HuH-7 (cell line): ENCODE results near the gene FRS2.
"Not testable (repeated sequence)": the region's sequence is repeated elsewhere in the genome, so short reads cannot be mapped to it uniquely, and the experiment has no call there.

Source experiments
- DNase-seq: peaks from one replicate; pipeline ENCODE4 v3.0.0; 2011; ENCODE audit warnings: low spot score

Gene FRS2, protein sequence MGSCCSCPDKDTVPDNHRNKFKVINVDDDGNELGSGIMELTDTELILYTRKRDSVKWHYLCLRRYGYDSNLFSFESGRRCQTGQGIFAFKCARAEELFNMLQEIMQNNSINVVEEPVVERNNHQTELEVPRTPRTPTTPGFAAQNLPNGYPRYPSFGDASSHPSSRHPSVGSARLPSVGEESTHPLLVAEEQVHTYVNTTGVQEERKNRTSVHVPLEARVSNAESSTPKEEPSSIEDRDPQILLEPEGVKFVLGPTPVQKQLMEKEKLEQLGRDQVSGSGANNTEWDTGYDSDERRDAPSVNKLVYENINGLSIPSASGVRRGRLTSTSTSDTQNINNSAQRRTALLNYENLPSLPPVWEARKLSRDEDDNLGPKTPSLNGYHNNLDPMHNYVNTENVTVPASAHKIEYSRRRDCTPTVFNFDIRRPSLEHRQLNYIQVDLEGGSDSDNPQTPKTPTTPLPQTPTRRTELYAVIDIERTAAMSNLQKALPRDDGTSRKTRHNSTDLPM

GRCh38 chr12:69470189-69471075 lies at the start of gene FRS2:
FRS2 (plus strand) TSS chr12:69470388; CDS start chr12:69569031, 98,643 bp downstream.
- DNase-seq: peak; percentile 95

DNA sequence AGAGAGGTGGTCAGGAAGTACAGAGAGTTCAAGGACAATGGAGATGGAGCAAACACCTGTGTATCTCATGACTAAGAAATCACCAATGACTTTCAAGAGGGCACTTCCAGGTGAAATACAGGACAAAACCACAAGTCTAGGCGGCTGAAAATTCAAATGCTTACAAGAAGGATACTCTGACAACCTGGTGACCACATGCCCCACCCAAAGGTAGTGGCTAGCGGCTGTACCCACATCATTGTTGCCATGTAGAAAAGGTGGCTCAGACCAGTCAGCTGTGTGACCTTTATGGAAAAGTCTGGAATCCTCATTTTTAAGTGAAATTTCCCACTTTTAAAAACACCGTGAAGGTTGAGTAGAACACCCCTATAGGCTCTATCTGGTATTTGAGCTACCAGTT lies 48.6 kb upstream of the FRS2 start:
- no peak for DNase-seq

GRCh38 chr12:69423037-69423905 lies 46.9 kb upstream of the FRS2 start:
- no peak for DNase-seq

- no peak for DNase-seq
Observed at GRCh38 chr12:69425417-69425816, 44.8 kb upstream of the FRS2 start.

- DNase-seq: peak; percentile 53
Observed at GRCh38 chr12:69428351-69429073, 41.7 kb upstream of the FRS2 start.

DNA sequence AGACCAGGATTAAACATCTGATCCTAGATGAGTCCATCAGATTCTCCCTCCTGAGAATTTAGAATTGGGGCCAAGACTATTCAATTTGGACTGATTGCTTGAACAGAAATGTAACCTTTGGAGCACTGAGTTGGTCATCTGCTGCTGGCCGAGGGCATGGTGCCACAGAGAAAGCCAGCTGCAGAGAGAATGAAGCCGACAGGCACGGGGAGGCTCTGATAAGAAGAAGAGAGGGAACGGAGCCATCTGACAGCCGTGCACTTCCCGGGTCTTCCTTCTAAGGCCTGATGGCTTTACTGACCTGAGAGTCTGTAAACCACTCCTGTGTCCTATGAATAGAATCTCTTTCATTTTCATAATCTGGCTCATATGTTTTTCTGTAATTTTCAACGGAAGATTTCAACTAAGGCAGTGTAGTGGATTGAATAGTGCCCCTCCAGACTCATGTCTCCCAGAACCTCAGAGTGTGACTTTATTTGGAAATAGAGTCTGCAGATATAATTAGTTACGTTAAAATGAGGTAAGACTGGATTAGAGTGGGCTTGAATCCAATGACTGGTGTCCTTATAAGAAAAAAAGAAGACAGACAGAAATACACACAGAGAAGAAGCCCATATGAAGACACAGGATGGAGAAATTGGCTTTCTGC lies 39.1 kb upstream of the FRS2 start:
- DNase-seq: no peak

DNA sequence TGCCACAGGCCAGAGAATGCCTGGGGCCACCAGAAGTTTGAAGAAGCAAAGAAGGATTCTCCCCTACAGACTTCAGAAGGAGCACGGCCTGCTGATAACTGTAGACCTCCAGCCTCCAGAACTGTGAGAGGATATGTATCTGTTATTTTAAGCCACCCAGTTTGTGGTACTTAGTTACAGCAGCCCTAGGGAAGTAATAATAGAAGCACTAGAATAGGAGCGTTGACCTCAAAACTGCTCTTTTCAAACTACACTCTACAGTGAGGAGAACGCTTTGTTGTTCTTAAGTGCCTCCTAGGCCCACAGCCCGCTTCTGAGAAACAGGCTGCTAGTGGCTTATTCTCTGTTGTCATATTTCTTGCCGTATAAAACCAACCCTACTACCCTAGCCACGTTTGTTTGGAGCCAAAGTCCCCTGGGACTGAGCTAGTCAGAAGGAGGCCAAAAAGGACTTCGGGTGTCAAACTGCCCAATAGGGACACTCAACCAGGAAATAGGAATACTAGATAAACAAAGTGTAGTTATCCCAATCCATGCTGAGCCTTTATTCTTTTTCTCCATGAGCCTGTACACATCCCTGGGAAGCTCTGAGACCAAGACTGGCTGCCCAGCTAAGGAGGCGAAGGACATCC lies 38.5 kb upstream of the FRS2 start:
- no peak for DNase-seq

DNA sequence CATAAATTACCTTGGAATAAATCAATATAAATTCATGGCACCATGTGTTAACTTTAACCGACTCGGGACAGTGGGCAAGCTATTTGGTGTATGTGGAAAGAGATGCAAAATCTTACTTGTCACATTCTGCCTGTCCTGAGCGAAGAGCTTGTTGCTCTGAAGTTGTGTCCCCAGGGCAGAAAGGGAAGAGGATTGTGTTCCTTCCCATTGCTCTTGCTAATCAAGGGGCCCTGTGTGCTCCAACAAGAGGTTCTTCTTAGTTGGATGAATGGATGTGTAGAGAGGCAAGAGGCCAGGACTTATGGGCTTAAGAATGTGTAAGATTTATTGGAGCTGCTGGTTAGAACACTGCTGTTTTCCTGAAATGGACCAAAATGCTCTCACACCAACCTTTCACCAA lies 36.5 kb upstream of the FRS2 start:
- no peak for DNase-seq

DNA sequence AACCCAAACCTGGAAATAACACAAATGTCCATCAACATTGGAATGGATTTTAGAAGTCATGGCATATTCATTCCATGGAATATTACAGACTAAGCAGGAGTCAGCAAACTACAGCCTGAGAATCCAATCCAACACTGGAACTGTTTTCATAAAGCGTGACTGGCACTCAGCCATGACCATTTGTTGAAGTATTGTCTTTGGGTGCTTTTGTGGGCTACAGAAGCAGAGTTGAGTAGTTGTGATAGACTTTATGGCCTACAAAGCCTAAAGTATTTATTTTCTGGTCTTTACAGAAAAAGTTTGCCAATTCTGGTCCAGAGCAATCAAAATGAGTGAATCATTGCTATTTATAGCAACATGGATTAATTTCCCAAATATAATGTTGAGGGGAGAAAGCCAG lies 34.5 kb upstream of the FRS2 start:
- DNase-seq: no peak

DNA sequence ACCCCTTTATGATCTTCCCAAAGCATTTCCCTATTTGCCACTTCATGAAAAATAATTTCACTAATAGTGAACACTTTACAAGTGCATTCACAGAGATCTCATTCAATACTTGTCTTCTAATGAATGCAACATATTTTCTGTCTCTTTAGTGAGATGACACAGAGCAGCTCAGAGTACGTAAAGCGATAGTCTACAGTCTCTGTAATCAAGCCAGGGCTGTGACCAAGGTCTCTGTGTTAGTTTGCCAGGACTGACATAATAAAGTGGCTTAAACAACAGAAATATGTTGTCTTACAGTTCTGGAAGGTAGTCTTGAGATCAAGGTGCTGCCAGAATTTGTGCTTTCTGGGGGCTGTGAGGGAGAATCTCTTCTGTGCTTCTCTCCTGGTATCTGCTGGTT lies 33.1 kb upstream of the FRS2 start:
- DNase-seq: no peak

DNA sequence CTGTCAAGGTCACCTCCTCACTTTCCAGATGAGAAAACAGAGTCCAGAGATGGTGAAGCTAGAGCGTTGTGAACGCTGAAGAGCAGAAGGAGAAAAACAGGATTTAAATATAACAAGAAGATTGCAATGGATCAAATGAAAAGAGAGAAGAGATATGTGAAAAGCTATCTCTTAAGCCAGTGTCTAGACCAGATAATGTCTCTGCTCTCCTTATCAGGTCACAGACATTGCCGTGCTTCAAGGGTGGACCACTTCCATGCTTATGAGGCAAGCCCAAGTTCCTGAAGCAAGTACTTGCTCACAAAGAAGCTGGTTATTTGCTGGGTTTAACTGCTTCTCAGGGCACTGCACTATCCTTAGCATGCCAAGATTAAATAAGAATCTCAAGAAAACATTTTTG lies 31.6 kb upstream of the FRS2 start:
- DNase-seq: no peak

DNA sequence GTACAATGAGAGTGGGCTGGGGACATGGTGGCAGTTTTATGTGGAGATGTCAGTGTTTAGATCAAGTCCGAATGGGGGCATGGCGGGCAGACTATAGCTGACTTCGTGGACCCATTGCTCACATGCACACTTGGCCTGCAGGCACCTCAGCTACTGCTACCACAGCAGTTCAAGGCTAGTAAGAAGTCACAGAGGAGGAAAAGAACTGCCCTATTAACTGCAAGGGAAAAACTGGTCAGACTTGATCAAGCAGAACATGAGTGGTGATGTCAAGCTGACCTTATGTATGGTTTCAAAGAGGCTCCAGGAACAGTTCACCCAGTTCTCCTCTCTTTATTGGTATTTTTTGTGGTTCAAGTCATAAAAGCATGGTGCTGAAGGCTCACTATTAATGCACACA lies 30.2 kb upstream of the FRS2 start:
- no peak for DNase-seq

GRCh38 chr12:69440886-69441285 lies 29.3 kb upstream of the FRS2 start:
- no peak for DNase-seq

- DNase-seq: no peak
Observed at GRCh38 chr12:69442894-69443293, 27.3 kb upstream of the FRS2 start.

- DNase-seq: no peak
Observed at GRCh38 chr12:69443916-69444315, 26.3 kb upstream of the FRS2 start.

GRCh38 chr12:69447892-69448291 lies 22.3 kb upstream of the FRS2 start:
- peak; percentile 48 for DNase-seq

GRCh38 chr12:69452598-69453132 lies 17.5 kb upstream of the FRS2 start:
- DNase-seq: not testable (repeated sequence)

- no peak for DNase-seq
Observed at GRCh38 chr12:69456239-69456638, 13.9 kb upstream of the FRS2 start.

- no peak for DNase-seq
Observed at GRCh38 chr12:69457433-69457832, 12.8 kb upstream of the FRS2 start.

DNA sequence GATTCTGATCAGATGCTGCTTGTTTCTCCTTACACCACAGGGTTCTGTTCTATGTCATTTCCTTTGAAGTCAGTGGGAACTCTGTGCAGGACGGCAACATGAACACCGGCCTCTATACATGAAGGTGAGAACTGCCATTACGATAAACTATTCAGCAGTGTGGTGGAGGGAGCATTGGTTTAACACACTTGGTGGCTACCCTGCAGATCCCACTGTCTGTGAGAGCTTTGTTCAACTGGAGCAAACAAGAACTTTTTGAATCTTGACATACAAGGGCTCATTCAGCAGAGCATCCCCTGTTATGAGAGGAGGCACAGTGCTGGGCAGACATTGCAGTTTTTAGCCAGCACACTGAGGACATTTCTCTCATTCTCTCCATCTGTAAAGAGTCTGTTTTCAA lies 10.7 kb upstream of the FRS2 start:
- no peak for DNase-seq
